Measurements from ENCODE around the gene ACTL10. TPM values are rescaled to one million over a fixed set of nuclear protein-coding genes. Genes with fewer than 3 reads are reported as not detected.

ACTL10 gene
- total and polyA plus RNA-seq, 2 of the 13 experiments (the other 11 are each of a cell fraction or from before 2014, with no cell fraction given) = not detected

DNA sequence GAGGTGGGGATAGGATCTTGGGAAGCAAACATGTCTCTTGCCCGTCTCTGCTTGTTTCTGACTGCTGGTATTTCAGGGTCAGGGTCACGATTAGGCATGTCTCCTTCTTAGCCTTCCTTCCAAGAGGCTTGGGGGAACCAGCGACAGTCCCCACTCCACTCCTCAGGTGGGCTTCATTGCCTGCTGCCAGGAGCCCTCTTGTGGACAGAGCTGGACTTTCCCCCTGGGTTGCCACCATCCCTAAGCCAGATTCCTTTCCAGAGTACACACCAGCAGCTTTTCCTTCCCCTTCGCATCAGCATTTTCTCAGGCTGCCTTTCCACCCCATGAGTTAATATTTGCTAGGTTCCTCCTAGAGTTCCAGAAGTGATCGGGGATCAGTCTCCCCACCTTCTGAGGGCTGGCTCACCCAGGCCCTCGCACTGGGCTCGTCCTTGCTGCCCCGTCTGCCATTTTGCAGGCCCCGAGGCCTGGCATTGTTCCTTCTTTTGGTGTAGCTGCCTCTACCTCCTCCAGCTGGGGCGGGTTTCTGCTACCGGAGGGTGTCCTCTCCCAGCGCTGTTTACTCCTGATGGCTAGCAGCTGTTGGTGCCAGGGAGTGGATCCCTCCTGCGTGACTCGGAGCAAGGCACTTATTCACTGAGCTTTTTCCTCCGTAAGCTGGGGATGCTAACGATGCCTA is 13.4 kb upstream of the ACTL10 start (continued):
- TF ChIP-seq, protein P1, sequence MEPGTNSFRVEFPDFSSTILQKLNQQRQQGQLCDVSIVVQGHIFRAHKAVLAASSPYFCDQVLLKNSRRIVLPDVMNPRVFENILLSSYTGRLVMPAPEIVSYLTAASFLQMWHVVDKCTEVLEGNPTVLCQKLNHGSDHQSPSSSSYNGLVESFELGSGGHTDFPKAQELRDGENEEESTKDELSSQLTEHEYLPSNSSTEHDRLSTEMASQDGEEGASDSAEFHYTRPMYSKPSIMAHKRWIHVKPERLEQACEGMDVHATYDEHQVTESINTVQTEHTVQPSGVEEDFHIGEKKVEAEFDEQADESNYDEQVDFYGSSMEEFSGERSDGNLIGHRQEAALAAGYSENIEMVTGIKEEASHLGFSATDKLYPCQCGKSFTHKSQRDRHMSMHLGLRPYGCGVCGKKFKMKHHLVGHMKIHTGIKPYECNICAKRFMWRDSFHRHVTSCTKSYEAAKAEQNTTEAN (CRISPR knock-in tag; conservative IDR thresholded peaks at IDR 0.05) = no peak
- TF ChIP-seq FOXA1 (IDR thresholded peaks at IDR 0.05) (no peak), FOXA1 (CRISPR knock-in tag; IDR thresholded peaks at IDR 0.05) (peak; percentile 44), POLR2G (IDR thresholded peaks at IDR 0.05; ENCODE audit: low read depth, low read length) (peak; percentile 73), HCFC1 (IDR thresholded peaks at IDR 0.05; ENCODE audit: low read depth, low read length) (no peak), PPARG (CRISPR knock-in tag; conservative IDR thresholded peaks at IDR 0.05) (no peak), ZNF143 (CRISPR knock-in tag; IDR thresholded peaks at IDR 0.05) (no peak), GTF2F1 (IDR thresholded peaks at IDR 0.05; ENCODE audit: low read length) (0 out of 2 replicates have a peak, but pooled peaks have one; percentile 57), NPAS2 (CRISPR knock-in tag; IDR thresholded peaks at IDR 0.05; ENCODE audit: borderline replicate concordance) (no peak), HNRNPUL1 (IDR thresholded peaks at IDR 0.05; ENCODE audit: low read depth, low read length) (no peak), DR1 (CRISPR knock-in tag; IDR thresholded peaks at IDR 0.05) (0 out of 2 replicates have a peak, but pooled peaks have one; percentile 35), PAF1 (CRISPR knock-in tag; IDR thresholded peaks at IDR 0.05) (peak; percentile 91; the same call in 1 of the 2 replicates)
- TF ChIP-seq, protein P2, sequence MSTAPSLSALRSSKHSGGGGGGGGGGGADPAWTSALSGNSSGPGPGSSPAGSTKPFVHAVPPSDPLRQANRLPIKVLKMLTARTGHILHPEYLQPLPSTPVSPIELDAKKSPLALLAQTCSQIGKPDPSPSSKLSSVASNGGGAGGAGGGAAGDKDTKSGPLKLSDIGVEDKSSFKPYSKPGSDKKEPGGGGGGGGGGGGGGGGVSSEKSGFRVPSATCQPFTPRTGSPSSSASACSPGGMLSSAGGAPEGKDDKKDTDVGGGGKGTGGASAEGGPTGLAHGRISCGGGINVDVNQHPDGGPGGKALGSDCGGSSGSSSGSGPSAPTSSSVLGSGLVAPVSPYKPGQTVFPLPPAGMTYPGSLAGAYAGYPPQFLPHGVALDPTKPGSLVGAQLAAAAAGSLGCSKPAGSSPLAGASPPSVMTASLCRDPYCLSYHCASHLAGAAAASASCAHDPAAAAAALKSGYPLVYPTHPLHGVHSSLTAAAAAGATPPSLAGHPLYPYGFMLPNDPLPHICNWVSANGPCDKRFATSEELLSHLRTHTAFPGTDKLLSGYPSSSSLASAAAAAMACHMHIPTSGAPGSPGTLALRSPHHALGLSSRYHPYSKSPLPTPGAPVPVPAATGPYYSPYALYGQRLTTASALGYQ (CRISPR knock-in tag; IDR thresholded peaks at IDR 0.05) = no peak
- TF ChIP-seq, protein P3, sequence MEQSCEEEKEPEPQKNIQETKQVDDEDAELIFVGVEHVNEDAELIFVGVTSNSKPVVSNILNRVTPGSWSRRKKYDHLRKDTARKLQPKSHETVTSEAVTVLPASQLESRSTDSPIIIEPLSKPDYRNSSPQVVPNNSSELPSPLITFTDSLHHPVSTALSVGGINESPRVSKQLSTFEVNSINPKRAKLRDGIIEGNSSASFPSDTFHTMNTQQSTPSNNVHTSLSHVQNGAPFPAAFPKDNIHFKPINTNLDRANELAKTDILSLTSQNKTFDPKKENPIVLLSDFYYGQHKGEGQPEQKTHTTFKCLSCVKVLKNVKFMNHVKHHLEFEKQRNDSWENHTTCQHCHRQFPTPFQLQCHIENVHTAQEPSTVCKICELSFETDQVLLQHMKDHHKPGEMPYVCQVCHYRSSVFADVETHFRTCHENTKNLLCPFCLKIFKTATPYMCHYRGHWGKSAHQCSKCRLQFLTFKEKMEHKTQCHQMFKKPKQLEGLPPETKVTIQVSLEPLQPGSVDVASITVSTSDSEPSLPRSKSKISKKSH (CRISPR knock-in tag; IDR thresholded peaks at IDR 0.05; ENCODE audit: borderline replicate concordance) = peak; percentile 84; the same call in 1 of the 2 replicates
- TF ChIP-seq, protein P4, sequence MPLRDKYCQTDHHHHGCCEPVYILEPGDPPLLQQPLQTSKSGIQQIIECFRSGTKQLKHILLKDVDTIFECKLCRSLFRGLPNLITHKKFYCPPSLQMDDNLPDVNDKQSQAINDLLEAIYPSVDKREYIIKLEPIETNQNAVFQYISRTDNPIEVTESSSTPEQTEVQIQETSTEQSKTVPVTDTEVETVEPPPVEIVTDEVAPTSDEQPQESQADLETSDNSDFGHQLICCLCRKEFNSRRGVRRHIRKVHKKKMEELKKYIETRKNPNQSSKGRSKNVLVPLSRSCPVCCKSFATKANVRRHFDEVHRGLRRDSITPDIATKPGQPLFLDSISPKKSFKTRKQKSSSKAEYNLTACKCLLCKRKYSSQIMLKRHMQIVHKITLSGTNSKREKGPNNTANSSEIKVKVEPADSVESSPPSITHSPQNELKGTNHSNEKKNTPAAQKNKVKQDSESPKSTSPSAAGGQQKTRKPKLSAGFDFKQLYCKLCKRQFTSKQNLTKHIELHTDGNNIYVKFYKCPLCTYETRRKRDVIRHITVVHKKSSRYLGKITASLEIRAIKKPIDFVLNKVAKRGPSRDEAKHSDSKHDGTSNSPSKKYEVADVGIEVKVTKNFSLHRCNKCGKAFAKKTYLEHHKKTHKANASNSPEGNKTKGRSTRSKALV (CRISPR knock-in tag; IDR thresholded peaks at IDR 0.05) = no peak
- TF ChIP-seq, protein P5, sequence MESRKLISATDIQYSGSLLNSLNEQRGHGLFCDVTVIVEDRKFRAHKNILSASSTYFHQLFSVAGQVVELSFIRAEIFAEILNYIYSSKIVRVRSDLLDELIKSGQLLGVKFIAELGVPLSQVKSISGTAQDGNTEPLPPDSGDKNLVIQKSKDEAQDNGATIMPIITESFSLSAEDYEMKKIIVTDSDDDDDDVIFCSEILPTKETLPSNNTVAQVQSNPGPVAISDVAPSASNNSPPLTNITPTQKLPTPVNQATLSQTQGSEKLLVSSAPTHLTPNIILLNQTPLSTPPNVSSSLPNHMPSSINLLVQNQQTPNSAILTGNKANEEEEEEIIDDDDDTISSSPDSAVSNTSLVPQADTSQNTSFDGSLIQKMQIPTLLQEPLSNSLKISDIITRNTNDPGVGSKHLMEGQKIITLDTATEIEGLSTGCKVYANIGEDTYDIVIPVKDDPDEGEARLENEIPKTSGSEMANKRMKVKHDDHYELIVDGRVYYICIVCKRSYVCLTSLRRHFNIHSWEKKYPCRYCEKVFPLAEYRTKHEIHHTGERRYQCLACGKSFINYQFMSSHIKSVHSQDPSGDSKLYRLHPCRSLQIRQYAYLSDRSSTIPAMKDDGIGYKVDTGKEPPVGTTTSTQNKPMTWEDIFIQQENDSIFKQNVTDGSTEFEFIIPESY (CRISPR knock-in tag; IDR thresholded peaks at IDR 0.05) = 0 out of 2 replicates have a peak, but pooled peaks have one; percentile 64
- TF ChIP-seq, protein P6, sequence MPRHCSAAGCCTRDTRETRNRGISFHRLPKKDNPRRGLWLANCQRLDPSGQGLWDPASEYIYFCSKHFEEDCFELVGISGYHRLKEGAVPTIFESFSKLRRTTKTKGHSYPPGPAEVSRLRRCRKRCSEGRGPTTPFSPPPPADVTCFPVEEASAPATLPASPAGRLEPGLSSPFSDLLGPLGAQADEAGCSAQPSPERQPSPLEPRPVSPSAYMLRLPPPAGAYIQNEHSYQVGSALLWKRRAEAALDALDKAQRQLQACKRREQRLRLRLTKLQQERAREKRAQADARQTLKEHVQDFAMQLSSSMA (CRISPR knock-in tag; IDR thresholded peaks at IDR 0.05) = peak; percentile 80; the same call in 1 of the 2 replicates
